Stimulated activated CD8-positive, alpha-beta memory T cell treated with anti-CD3 and anti-CD28 coated beads, Interleukin-15, amount 100 ng/mL, for 24 hours (primary cell): ENCODE results near the gene SNRNP70.

Source experiments
- DNase-seq: peaks from one replicate; pipeline ENCODE4 v3.0.0-alpha.2; 2020; ENCODE audit warnings: low read depth

Gene SNRNP70

GRCh38 chr19:49102303-49102702 is 17.1 kb downstream of the SNRNP70 start:
- DNase-seq = no peak

- DNase-seq = no peak
Measured at GRCh38 chr19:49103331-49104085, 18.3 kb downstream of the SNRNP70 start.

- DNase-seq = no peak
Measured at GRCh38 chr19:49104229-49104864, 19.1 kb downstream of the SNRNP70 start.

GRCh38 chr19:49106648-49107135 is 21.4 kb downstream of the SNRNP70 start:
- DNase-seq = peak; percentile 52

GRCh38 chr19:49107625-49108459 is 22.6 kb downstream of the SNRNP70 start:
- no peak for DNase-seq

GRCh38 chr19:49109051-49109450 is 23.8 kb downstream of the SNRNP70 start:
- DNase-seq = no peak

- DNase-seq = no peak
Measured at GRCh38 chr19:49109569-49110233, 24.4 kb downstream of the SNRNP70 start.

- DNase-seq = no peak
Measured at GRCh38 chr19:49110567-49110966, 25.3 kb downstream of the SNRNP70 start.

- DNase-seq = no peak
Measured at GRCh38 chr19:49111218-49111998, 26.2 kb downstream of the SNRNP70 start.

GRCh38 chr19:49113762-49114629 is 28.7 kb downstream of the SNRNP70 start, which contains the start of gene LIN7B:
Gene LIN7B, plus strand, starts transcription at chr19:49114370. Its CDS starts 35 bp downstream, at chr19:49114405.
- DNase-seq = peak; percentile 53

- peak; percentile 31 for DNase-seq
Measured at GRCh38 chr19:49114630-49115363, 29.5 kb downstream of the SNRNP70 start.

- no peak for DNase-seq
Measured at GRCh38 chr19:49116544-49116943, 31.3 kb downstream of the SNRNP70 start.

- DNase-seq = no peak
Measured at GRCh38 chr19:49117677-49118564, 32.7 kb downstream of the SNRNP70 start.

- peak; percentile 84 for DNase-seq
Measured at GRCh38 chr19:49118565-49119410, 33.5 kb downstream of the SNRNP70 start, which contains the start of gene C19orf73. Gene C19orf73, minus strand, starts transcription at chr19:49119143. Its CDS starts 121 bp downstream, at chr19:49119022.

- no peak for DNase-seq
Measured at GRCh38 chr19:49119411-49120324, 34.4 kb downstream of the SNRNP70 start, which contains the start of gene PPFIA3. Gene PPFIA3, plus strand, starts transcription at chr19:49119544. Its CDS starts 8,330 bp downstream, at chr19:49127874.

- no peak for DNase-seq
Measured at GRCh38 chr19:49120325-49120683, 35.1 kb downstream of the SNRNP70 start.
